ENCODE results near the gene NOL4L. TPM values are rescaled to one million over a fixed set of nuclear protein-coding genes. Genes with fewer than 3 reads are reported as not detected.

NOL4L gene
- total and polyA plus RNA-seq, 2 donors (not counting 3 experiments of a cell fraction or from before 2014, with no cell fraction given) = 55.2 to 79.6 TPM

- Histone ChIP-seq H3K9me1 (replicated peaks; ENCODE audit: control insufficient read depth, extremely low read depth, insufficient read depth, low read length) (no peaks in the 10 kb centered on the region), H4K20me1 (replicated peaks; ENCODE audit: control insufficient read depth, extremely low read depth, insufficient read depth, low read length) (no peaks in the 10 kb centered on the region), H3K79me2 (ENCODE audit: control insufficient read depth, insufficient read depth, low read length) (no peaks in the 10 kb centered on the region), H3K27me3 (ENCODE audit: control insufficient read depth in 2 of 2, insufficient read depth in 2 of 2, low read length in 2 of 2) (no peaks in the 10 kb centered on the region), H3K9me3 (replicated peaks; ENCODE audit: control insufficient read depth, insufficient read depth, low read length) (no peaks in the 10 kb centered on the region), H3K4me3 (replicated peaks in 1 of 3; ENCODE audit: insufficient read depth in 1 of 3, low read depth in 1 of 3, low read length in 3 of 3) (no peak overlapping the region), H3K36me3 (ENCODE audit: control insufficient read depth in 2 of 2, extremely low read depth in 1 of 2, insufficient read depth in 2 of 2, low read length in 2 of 2) (no peaks in the 10 kb centered on the region), H3K4me2 (ENCODE audit: insufficient read depth, low read length) (no peak overlapping the region), H2AFZ (ENCODE audit: low read depth, low read length) (peak overlapping the region; percentile 21), H3K9ac (replicated peaks; ENCODE audit: extremely low read depth, insufficient read depth, low read length) (no peak overlapping the region), H3K4me1 (ENCODE audit: control insufficient read depth, extremely low read depth, insufficient read depth, low read length) (peaks cover 24% of the 10 kb centered on the region), H3K27ac (ENCODE audit: insufficient read depth, low read depth, low read length) (no peak overlapping the region)
- dilution Hi-C loops (cut with MboI; ENCODE audit: extremely low pct_ligation_motif_present, low sequenced_read_pairs) = no loop called here
- intact Hi-C loops (cut with micrococcal nuclease) = loop anchor here (1.0 kb wide), 2 partner anchors 9 to 48 kb away; no protein-coding TSS in a partner anchor
- FAIRE-seq (peak; percentile 12), DNase-seq (ENCODE audit: low read depth, low spot score) (no peak)
- ChIA-PET CTCF (interaction anchor here (2.4 to 8.5 kb wide), 2 partner anchors 33 to 135 kb away, joined by 14 to 246 read pairs; no protein-coding TSS in a partner anchor), POLR2A (no interaction called here)
- TF ChIP-seq GATA2 (IDR thresholded peaks at IDR 0.05; ENCODE audit: insufficient read depth, insufficient read length, low read depth, low read length) (no peak), MYC (IDR thresholded peaks at IDR 0.05; ENCODE audit: low read depth, low read length) (no peak), JUN (IDR thresholded peaks at IDR 0.05; ENCODE audit: borderline replicate concordance, insufficient read depth, insufficient read length, low read depth) (no peak), POLR2A (IDR thresholded peaks at IDR 0.05; ENCODE audit: low read depth, low read length) (no peak), POLR2AphosphoS5 (IDR thresholded peaks at IDR 0.05; ENCODE audit: insufficient read depth, low read depth, low read length) (no peak), CTCF (IDR thresholded peaks at IDR 0.05; ENCODE audit: extremely low read depth in 1 of 2, insufficient read depth in 1 of 2, low read depth in 1 of 2, low read length in 2 of 2) (no peak), MAX (IDR thresholded peaks at IDR 0.05; ENCODE audit: insufficient read depth, insufficient read length) (no peak), FOS (IDR thresholded peaks at IDR 0.05; ENCODE audit: borderline replicate concordance, insufficient read depth, low read length) (no peak), EZH2 (IDR thresholded peaks at IDR 0.05; ENCODE audit: borderline replicate concordance, low read depth, low read length, severe bottlenecking) (no peak)
- BruUV-seq (replicated peaks) = no TSS peak
Observed at GRCh38 chr20:32517914-32518592, 67.1 kb downstream of the NOL4L start.

Measured in endothelial cell of umbilical vein (primary cell).